CD4-positive, CD25-positive, alpha-beta regulatory T cell (primary cell): ENCODE measurements around the gene TMUB1. TPM values are rescaled to one million over a fixed set of nuclear protein-coding genes. Genes with fewer than 3 reads are reported as not detected.

Source experiments
- ATAC-seq, 2 donors: fragments of 150-1000 bp; cut with Tn5 transposase; one replicate each; pipeline ENCODE4 v1.10.0; 2021; ENCODE audit warnings: low read depth in 2 of 2, moderate number of reproducible peaks in 2 of 2, moderate library complexity in 1 of 2
- DNase-seq, 3 donors: peaks; one replicate each; pipeline versions ENCODE4 v3.0.0 to v3.0.0-alpha.2; 2012 to 2022; ENCODE audit warnings: mixed read lengths in 1 of 3
- H3K27ac ChIP-seq: one replicate; pipeline ENCODE4 v1.7.0; 2013; ENCODE audit warnings: mild to moderate bottlenecking, low read length; ENCODE audit not compliant: insufficient read depth, poor library complexity, severe bottlenecking
- H3K27me3 ChIP-seq: one replicate; pipeline ENCODE4 v1.7.0; 2013; ENCODE audit warnings: low read length; ENCODE audit not compliant: control insufficient read depth, insufficient read depth
- H3K36me3 ChIP-seq: one replicate; pipeline ENCODE4 v1.7.0; 2013; ENCODE audit warnings: mild to moderate bottlenecking, low read length, moderate library complexity; ENCODE audit not compliant: control insufficient read depth, insufficient read depth
- H3K4me1 ChIP-seq: 2 replicates; pipeline ENCODE4 v1.7.0; 2013; ENCODE audit warnings: mild to moderate bottlenecking, low read length; ENCODE audit not compliant: insufficient read depth, control insufficient read depth, poor library complexity, severe bottlenecking
- H3K4me3 ChIP-seq: one replicate; pipeline ENCODE4 v1.7.0; 2013; ENCODE audit warnings: low read depth, mild to moderate bottlenecking, low read length, moderate library complexity
- H3K9me3 ChIP-seq, 2 experiments: 1 replicate in 1 of 2; 2 replicates in 1 of 2; pipeline ENCODE4 v1.7.0; 2013; ENCODE audit warnings: low read length in 2 of 2, mild to moderate bottlenecking in 1 of 2, moderate library complexity in 1 of 2; ENCODE audit not compliant: control insufficient read depth in 2 of 2
- H3K27ac Mint-ChIP-seq, 3 donors: one replicate each; pipeline ENCODE4 v1.8.0; 2020 to 2022; ENCODE audit warnings: mild to moderate bottlenecking in 3 of 3, mixed read lengths in 3 of 3, moderate library complexity in 2 of 3
- H3K27me3 Mint-ChIP-seq: one replicate; pipeline ENCODE4 v1.8.0; 2022; ENCODE audit warnings: mild to moderate bottlenecking, mixed read lengths
- H3K36me3 Mint-ChIP-seq: one replicate; pipeline ENCODE4 v1.8.0; 2020; ENCODE audit warnings: mixed read lengths
- H3K4me1 Mint-ChIP-seq, 4 donors: one replicate each; pipeline ENCODE4 v1.8.0; 2020 to 2022; ENCODE audit warnings: mixed read lengths in 4 of 4, mild to moderate bottlenecking in 1 of 4
- H3K4me3 Mint-ChIP-seq, 4 donors: one replicate each; pipeline ENCODE4 v1.8.0; 2020 to 2022; ENCODE audit warnings: mild to moderate bottlenecking in 4 of 4, mixed read lengths in 4 of 4, moderate library complexity in 3 of 4
- H3K9me3 Mint-ChIP-seq, 7 donors: one replicate each; pipeline ENCODE4 v1.8.0; 2020 to 2022; ENCODE audit warnings: mixed read lengths in 7 of 7, mild to moderate bottlenecking in 3 of 7, moderate library complexity in 2 of 7
- polyA plus RNA-seq, 4 donors: library from polyadenylated mRNA; unstranded; fragments of 300-500 nt; fragmentation: Illumina TruSeq; gene quantifications; one replicate each; pipeline ENCODE4 v1.2.3, GENCODE V29; 2021
- total RNA-seq: library from RNA; stranded (reverse); gene quantifications from one replicate; pipeline ENCODE4 v1.2.3, GENCODE V29; 2022

Gene TMUB1
- total and polyA plus RNA-seq, 5 donors from 2014 or later = 41.1 to 54.6 (median 51.3) TPM

- Histone ChIP-seq H3K36me3 (no peaks in the 10 kb centered on the region), H3K9me3 (no peaks in the 10 kb centered on the region), H3K27ac (peak overlapping the region; percentile 91), H3K27me3 (peaks cover 10% of the 10 kb centered on the region), H3K4me1 (peaks cover 64% of the 10 kb centered on the region), H3K4me3 (peak overlapping the region; percentile 59)
- peaks cover 4 to 61% (median 19%) of the 10 kb centered on the region in 4 donors for H3K4me1 Mint-ChIP-seq
- H3K4me3 Mint-ChIP-seq = peak overlapping the region; percentile 83 to 92 (median 88)
- DNase-seq (no peak), ATAC-seq (no peak)
- peaks cover 21% of the 10 kb centered on the region for H3K27me3 Mint-ChIP-seq
- H3K27ac Mint-ChIP-seq = peak overlapping the region in 2 of 3 donors; percentile 87 to 93
- no peaks in the 10 kb centered on the region for H3K36me3 Mint-ChIP-seq
- peaks cover 0 to 3% (median 0%) of the 10 kb centered on the region in 7 donors for H3K9me3 Mint-ChIP-seq
Observed at GRCh38 chr7:151083824-151084160, 499 bp upstream of the TMUB1 start.

DNA sequence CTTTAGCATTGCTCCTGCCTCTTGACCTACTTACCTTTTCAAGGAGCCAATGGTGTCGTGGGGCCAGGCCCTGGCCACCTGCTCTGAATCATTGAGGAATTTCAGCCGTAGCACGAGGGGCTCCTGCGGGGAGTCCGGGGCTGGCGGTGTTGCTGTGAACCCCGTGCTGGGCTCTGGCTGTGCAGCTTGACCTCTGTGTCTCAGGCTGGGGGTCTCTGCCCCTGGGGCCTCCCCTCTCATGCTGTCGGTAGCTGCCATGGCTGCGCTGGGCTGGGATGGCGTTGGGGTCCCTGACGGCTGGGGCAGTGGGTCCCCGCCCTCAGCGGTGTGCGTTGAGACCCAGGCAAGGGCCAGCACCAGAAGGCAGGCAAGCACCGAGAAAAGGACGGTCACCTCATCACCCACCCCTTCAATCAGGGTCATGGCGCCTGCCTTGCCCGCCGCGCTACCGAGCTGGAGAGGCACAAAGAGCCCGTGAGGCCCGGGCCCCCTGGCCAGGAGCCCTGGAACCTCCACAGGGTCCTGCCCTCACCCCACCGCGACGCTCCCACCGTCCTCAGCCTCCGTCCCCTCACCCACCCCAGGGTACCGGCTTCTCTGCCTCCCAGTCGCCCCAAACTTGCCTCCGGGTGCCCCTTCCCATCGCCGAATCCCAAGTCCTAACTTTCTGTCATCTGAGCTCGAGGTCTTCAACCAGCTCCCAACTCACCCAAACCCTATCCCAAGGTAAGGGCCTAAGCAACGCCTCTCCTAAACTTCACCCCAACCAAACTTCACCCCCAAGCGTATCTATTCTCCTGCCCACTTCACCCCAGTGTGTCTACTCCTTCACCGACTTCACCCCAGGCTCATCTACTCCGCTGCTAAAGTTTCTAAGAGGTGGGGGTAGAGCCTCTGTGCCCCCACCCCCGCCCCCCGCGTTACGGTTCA lies 887 bp downstream of the TMUB1 start:
- Mint-ChIP-seq H3K4me1 (peaks cover 4 to 58% (median 20%) of the 10 kb centered on the region in 4 donors), H3K4me3 (peak overlapping the region; percentile 82 to 91 (median 88)), H3K27me3 (peaks cover 14% of the 10 kb centered on the region), H3K36me3 (no peaks in the 10 kb centered on the region), H3K9me3 (peaks cover 0 to 3% (median 0%) of the 10 kb centered on the region in 7 donors), H3K27ac (peak overlapping the region; percentile 93 to 95 (median 94))
- Histone ChIP-seq H3K9me3 (no peaks in the 10 kb centered on the region), H3K4me3 (peak overlapping the region; percentile 79), H3K36me3 (no peaks in the 10 kb centered on the region), H3K27ac (peak overlapping the region; percentile 91), H3K27me3 (peaks cover 10% of the 10 kb centered on the region), H3K4me1 (peaks cover 55% of the 10 kb centered on the region)
- ATAC-seq = no peak
- no peak for DNase-seq

GRCh38 chr7:151081170-151082101 lies 1.9 kb downstream of the TMUB1 start:
- H3K36me3 ChIP-seq = no peaks in the 10 kb centered on the region
- Mint-ChIP-seq H3K9me3 (peaks cover 0 to 2% (median 0%) of the 10 kb centered on the region in 7 donors), H3K27me3 (peaks cover 14% of the 10 kb centered on the region), H3K27ac (peak overlapping the region in 2 of 3 donors; percentile 71 to 95), H3K4me3 (peak overlapping the region; percentile 70 to 90 (median 88)), H3K36me3 (no peaks in the 10 kb centered on the region), H3K4me1 (peaks cover 4 to 56% (median 20%) of the 10 kb centered on the region in 4 donors)
- ATAC-seq (no peak), DNase-seq (no peak)
- no peaks in the 10 kb centered on the region for H3K9me3 ChIP-seq
- H3K4me3 ChIP-seq = no peak overlapping the region
- H3K4me1 ChIP-seq = peaks cover 49% of the 10 kb centered on the region
- H3K27me3 ChIP-seq = peaks cover 10% of the 10 kb centered on the region
- peak overlapping the region; percentile 91 for H3K27ac ChIP-seq

DNA sequence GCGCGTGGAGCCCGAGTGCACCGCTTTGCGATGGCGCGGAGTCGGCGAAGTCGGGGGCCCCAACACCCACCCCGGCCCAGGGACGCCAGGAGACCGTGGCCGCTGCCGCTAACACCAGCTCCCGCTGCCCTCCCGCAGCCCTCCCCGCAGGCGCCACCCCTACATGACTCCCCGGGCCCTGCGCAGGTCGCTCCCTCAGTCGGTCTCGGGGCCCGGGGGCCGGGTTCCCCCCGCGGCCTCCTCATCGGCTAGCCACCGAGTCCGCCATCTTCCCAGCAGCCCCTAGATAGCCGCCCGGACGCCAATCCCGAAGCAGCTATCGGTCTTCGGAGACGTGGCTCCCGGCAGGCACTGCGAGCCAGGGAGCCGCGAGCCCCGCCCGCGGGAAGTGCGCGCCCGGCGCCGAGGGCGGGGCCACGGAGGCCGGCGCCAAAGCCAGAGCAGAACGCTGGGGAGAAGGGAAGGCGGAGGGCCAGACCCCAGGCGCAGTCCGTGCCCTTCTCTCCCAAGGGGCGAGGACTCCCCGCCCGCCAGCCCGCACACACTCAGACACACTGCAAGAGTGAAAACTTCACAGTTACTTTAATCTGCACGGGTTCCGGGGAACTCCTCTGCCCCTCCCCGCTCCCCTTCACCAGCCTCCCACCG lies 2.6 kb downstream of the TMUB1 start, which contains the start of gene FASTK:
Gene FASTK (minus strand): TSS at position 288 of the 648 bp plus-strand sequence. CDS start 43 bp downstream, at position 245.
- H3K27ac Mint-ChIP-seq = peak within 1 kb of the TSS; percentile 56 to 95 (median 85)
- peaks cover 0 to 2% (median 0%) of the 10 kb centered on the region in 7 donors for H3K9me3 Mint-ChIP-seq
- H3K27ac ChIP-seq = peak within 1 kb of the TSS; percentile 85
- H3K4me3 ChIP-seq = peak within 1 kb of the TSS; percentile 77
- H3K4me1 Mint-ChIP-seq = peaks cover 4 to 53% (median 20%) of the 10 kb centered on the region in 4 donors
- H3K9me3 ChIP-seq = no peaks in the 10 kb centered on the region
- peaks cover 10% of the 10 kb centered on the region for H3K27me3 ChIP-seq
- H3K4me3 Mint-ChIP-seq = peak within 1 kb of the TSS; percentile 70 to 97 (median 89)
- ATAC-seq (peak; percentile 85 to 87), DNase-seq (peak; percentile 86 to 91 (median 88))
- H3K36me3 Mint-ChIP-seq = no peaks in the 10 kb centered on the region
- peaks cover 10% of the 10 kb centered on the region for H3K27me3 Mint-ChIP-seq
- peaks cover 45% of the 10 kb centered on the region for H3K4me1 ChIP-seq
- peaks cover 4% of the 10 kb centered on the region for H3K36me3 ChIP-seq

DNA sequence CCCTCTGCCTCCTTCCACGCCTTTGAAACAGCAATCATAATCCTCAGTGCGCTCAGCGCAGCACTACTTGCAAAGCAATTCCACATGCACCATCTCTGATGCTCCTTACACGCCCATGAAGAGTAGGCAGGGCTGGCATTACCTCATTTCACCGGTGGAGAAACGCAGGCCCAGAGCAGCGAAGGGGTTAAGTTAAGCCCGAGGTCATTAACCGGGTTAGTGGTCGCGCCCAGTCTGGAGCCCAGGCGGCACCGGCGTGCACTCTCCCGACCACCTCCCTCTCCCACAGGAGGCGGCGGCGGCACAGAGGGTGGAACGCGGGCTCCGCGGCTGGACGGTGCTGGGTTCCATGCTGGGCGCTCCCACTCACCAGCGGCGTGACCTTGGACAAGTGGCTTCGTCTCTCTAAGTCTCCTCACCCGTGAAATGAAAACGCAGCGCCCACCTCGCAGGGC lies 3.2 kb downstream of the TMUB1 start:
- no peaks in the 10 kb centered on the region for H3K36me3 Mint-ChIP-seq
- peak; percentile 0 to 3 for ATAC-seq
- peaks cover 4 to 47% (median 17%) of the 10 kb centered on the region in 4 donors for H3K4me1 Mint-ChIP-seq
- peak in 1 of 3 donors; percentile 30 for DNase-seq
- H3K27me3 Mint-ChIP-seq = peaks cover 4% of the 10 kb centered on the region
- H3K4me3 Mint-ChIP-seq = peak overlapping the region; percentile 70 to 97 (median 88)
- H3K4me1 ChIP-seq = peaks cover 43% of the 10 kb centered on the region
- no peaks in the 10 kb centered on the region for H3K9me3 ChIP-seq
- peak overlapping the region; percentile 85 for H3K27ac ChIP-seq
- H3K27me3 ChIP-seq = peaks cover 7% of the 10 kb centered on the region
- peak overlapping the region; percentile 77 for H3K4me3 ChIP-seq
- H3K36me3 ChIP-seq = peaks cover 7% of the 10 kb centered on the region
- H3K9me3 Mint-ChIP-seq = peaks cover 0 to 2% (median 0%) of the 10 kb centered on the region in 7 donors
- H3K27ac Mint-ChIP-seq = peak overlapping the region; percentile 56 to 95 (median 85)

- H3K27me3 Mint-ChIP-seq = no peaks in the 10 kb centered on the region
Observed at GRCh38 chr7:151079199-151079910, 3.9 kb downstream of the TMUB1 start.

More at GRCh38 chr7:151079199-151079910, 3.9 kb downstream of the TMUB1 start:
- Histone ChIP-seq H3K27ac (peak overlapping the region; percentile 49), H3K4me1 (peaks cover 43% of the 10 kb centered on the region), H3K4me3 (peak overlapping the region; percentile 77), H3K36me3 (peaks cover 14% of the 10 kb centered on the region), H3K27me3 (peaks cover 3% of the 10 kb centered on the region), H3K9me3 (no peaks in the 10 kb centered on the region)
- peak overlapping the region; percentile 70 to 88 (median 85) for H3K4me3 Mint-ChIP-seq
- no peaks in the 10 kb centered on the region for H3K36me3 Mint-ChIP-seq
- peaks cover 0 to 41% (median 13%) of the 10 kb centered on the region in 4 donors for H3K4me1 Mint-ChIP-seq
- ATAC-seq (no peak), DNase-seq (no peak)
- H3K9me3 Mint-ChIP-seq = no peaks in the 10 kb centered on the region
- H3K27ac Mint-ChIP-seq = peak overlapping the region; percentile 79 to 85 (median 81)
